ENCODE data around the gene PROC.

DNA sequence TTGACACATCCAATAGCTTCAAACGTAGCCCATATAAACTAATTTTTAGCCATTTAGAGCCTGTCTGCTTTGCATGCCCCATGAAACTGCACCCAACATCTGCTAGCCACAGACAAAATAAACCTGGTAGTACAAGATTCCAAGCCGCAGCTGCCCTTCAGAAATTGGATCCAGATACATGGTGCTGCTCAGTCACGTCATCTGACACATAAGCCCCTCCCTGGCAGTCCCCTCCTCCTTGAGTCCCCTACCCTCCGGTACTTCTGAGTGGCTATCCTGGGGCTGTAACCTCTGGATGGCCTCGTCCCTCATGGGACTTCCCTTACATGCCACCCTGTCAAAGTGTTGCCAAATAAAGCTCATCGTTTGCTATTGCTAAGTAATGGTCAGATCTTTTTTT lies 33.8 kb downstream of the PROC start:
- TF ChIP-seq, protein P1, sequence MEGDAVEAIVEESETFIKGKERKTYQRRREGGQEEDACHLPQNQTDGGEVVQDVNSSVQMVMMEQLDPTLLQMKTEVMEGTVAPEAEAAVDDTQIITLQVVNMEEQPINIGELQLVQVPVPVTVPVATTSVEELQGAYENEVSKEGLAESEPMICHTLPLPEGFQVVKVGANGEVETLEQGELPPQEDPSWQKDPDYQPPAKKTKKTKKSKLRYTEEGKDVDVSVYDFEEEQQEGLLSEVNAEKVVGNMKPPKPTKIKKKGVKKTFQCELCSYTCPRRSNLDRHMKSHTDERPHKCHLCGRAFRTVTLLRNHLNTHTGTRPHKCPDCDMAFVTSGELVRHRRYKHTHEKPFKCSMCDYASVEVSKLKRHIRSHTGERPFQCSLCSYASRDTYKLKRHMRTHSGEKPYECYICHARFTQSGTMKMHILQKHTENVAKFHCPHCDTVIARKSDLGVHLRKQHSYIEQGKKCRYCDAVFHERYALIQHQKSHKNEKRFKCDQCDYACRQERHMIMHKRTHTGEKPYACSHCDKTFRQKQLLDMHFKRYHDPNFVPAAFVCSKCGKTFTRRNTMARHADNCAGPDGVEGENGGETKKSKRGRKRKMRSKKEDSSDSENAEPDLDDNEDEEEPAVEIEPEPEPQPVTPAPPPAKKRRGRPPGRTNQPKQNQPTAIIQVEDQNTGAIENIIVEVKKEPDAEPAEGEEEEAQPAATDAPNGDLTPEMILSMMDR (tag by site-specific recombination; IDR thresholded peaks at IDR 0.05), result no peak
- TF ChIP-seq ZNF701 (tag by site-specific recombination; IDR thresholded peaks at IDR 0.05) (no peak), ZNF549 (tag by site-specific recombination; IDR thresholded peaks at IDR 0.05) (no peak), ZNF274 (IDR thresholded peaks at IDR 0.05; ENCODE audit: low read length) (no peak), ZNF274 (tag by site-specific recombination; IDR thresholded peaks at IDR 0.05; ENCODE audit: borderline replicate concordance) (no peak), ZBTB48 (tag by site-specific recombination; IDR thresholded peaks at IDR 0.05) (no peak), ZNF670 (tag by site-specific recombination; IDR thresholded peaks at IDR 0.05; ENCODE audit: low read depth) (no peak), YY1 (tag by site-specific recombination; IDR thresholded peaks at IDR 0.05) (no peak), ZFP69B (tag by site-specific recombination; IDR thresholded peaks at IDR 0.05) (no peak), ZNF174 (tag by site-specific recombination; IDR thresholded peaks at IDR 0.05) (no peak), ZNF792 (tag by site-specific recombination; IDR thresholded peaks at IDR 0.05) (no peak), ZNF133 (tag by site-specific recombination; IDR thresholded peaks at IDR 0.05) (no peak)
- TF ChIP-seq, protein P2, sequence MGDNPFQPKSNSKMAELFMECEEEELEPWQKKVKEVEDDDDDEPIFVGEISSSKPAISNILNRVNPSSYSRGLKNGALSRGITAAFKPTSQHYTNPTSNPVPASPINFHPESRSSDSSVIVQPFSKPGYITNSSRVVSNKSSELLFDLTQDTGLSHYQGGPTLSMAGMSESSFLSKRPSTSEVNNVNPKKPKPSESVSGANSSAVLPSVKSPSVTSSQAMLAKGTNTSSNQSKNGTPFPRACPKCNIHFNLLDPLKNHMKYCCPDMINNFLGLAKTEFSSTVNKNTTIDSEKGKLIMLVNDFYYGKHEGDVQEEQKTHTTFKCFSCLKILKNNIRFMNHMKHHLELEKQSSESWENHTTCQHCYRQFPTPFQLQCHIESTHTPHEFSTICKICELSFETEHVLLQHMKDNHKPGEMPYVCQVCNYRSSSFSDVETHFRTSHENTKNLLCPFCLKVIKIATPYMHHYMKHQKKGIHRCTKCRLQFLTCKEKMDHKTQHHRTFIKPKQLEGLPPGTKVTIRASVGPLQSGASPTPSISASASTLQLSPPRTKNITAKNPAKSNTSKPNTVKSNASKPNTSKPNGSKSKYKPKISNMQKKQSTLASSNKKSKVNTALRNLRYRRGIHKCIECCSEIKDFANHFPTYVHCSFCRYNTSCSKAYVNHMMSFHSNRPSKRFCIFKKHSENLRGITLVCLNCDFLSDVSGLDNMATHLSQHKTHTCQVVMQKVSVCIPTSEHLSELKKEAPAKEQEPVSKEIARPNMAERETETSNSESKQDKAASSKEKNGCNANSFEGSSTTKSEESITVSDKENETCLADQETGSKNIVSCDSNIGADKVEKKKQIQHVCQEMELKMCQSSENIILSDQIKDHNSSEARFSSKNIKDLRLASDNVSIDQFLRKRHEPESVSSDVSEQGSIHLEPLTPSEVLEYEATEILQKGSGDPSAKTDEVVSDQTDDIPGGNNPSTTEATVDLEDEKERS (tag by site-specific recombination; IDR thresholded peaks at IDR 0.05), result no peak
- TF ChIP-seq, protein P3, sequence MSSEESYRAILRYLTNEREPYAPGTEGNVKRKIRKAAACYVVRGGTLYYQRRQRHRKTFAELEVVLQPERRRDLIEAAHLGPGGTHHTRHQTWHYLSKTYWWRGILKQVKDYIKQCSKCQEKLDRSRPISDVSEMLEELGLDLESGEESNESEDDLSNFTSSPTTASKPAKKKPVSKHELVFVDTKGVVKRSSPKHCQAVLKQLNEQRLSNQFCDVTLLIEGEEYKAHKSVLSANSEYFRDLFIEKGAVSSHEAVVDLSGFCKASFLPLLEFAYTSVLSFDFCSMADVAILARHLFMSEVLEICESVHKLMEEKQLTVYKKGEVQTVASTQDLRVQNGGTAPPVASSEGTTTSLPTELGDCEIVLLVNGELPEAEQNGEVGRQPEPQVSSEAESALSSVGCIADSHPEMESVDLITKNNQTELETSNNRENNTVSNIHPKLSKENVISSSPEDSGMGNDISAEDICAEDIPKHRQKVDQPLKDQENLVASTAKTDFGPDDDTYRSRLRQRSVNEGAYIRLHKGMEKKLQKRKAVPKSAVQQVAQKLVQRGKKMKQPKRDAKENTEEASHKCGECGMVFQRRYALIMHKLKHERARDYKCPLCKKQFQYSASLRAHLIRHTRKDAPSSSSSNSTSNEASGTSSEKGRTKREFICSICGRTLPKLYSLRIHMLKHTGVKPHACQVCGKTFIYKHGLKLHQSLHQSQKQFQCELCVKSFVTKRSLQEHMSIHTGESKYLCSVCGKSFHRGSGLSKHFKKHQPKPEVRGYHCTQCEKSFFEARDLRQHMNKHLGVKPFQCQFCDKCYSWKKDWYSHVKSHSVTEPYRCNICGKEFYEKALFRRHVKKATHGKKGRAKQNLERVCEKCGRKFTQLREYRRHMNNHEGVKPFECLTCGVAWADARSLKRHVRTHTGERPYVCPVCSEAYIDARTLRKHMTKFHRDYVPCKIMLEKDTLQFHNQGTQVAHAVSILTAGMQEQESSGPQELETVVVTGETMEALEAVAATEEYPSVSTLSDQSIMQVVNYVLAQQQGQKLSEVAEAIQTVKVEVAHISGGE (tag by site-specific recombination; conservative IDR thresholded peaks at IDR 0.05; ENCODE audit: low read depth), result no peak

All from HEK293 (cell line).